ENCODE results near the gene ADAMTS14.

Gene ADAMTS14

GRCh38 chr10:70774810-70775678, 102.7 kb downstream of the ADAMTS14 start:
- no peak for DNase-seq (ENCODE audit: low read depth)
- no peak for TF ChIP-seq CTCF (IDR thresholded peaks at IDR 0.05; ENCODE audit: control insufficient read depth, insufficient read depth, low read depth, low read length, missing control alignments)
- H3K4me3 ChIP-seq (ENCODE audit: control insufficient read depth, low read depth, low read length): no peak overlapping the region

DNA sequence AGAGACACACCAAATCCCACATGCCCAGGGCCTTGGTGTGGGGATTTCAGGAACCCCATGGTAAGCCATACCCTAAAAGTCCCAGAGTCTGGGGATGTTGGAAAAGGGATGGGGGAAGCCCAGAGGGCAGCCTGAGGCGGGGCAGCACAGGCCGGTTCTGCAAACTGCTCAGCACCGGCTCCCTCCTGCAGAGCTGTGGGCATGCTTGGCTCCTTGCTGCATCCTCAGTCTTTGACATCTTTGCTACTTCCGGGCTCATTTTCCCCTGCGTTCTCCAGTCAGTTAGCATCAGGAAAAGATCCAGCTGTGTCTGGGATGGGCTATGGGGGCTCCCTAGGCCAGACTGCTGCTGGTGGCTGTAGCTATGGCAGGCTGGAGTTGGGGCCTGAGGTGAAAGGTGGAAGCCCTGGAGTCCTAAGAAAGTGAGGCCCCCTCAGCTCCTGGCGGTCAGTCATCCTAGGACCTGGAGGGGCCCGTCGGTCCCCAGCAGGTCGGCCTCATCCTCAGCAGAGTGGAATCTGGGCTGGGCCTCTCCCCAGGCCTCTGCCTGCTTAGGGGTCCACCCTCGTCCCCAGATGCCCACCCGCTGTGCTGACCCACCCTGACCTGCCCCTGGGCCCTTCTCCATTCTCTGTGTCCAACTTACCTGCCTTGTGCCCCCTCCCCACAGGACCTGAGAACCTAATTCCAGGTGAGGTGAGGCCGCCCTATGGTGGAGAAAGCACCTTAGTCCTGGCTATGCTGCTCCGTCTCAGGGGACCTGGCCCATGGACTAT, 103.6 kb downstream of the ADAMTS14 start:
- no peak overlapping the region for H3K4me3 ChIP-seq (ENCODE audit: control insufficient read depth, low read depth, low read length)
- no peak for TF ChIP-seq CTCF (IDR thresholded peaks at IDR 0.05; ENCODE audit: control insufficient read depth, insufficient read depth, low read depth, low read length, missing control alignments)

GRCh38 chr10:70776455-70777005, 104.2 kb downstream of the ADAMTS14 start:
- TF ChIP-seq CTCF (IDR thresholded peaks at IDR 0.05; ENCODE audit: control insufficient read depth, insufficient read depth, low read depth, low read length, missing control alignments): no peak
- no peak overlapping the region for H3K4me3 ChIP-seq (ENCODE audit: control insufficient read depth, low read depth, low read length)
- no peak for DNase-seq (ENCODE audit: low read depth)

More for the DNA sequence above, 103.6 kb downstream of the ADAMTS14 start:
- DNase-seq (ENCODE audit: low read depth): no peak

DNA sequence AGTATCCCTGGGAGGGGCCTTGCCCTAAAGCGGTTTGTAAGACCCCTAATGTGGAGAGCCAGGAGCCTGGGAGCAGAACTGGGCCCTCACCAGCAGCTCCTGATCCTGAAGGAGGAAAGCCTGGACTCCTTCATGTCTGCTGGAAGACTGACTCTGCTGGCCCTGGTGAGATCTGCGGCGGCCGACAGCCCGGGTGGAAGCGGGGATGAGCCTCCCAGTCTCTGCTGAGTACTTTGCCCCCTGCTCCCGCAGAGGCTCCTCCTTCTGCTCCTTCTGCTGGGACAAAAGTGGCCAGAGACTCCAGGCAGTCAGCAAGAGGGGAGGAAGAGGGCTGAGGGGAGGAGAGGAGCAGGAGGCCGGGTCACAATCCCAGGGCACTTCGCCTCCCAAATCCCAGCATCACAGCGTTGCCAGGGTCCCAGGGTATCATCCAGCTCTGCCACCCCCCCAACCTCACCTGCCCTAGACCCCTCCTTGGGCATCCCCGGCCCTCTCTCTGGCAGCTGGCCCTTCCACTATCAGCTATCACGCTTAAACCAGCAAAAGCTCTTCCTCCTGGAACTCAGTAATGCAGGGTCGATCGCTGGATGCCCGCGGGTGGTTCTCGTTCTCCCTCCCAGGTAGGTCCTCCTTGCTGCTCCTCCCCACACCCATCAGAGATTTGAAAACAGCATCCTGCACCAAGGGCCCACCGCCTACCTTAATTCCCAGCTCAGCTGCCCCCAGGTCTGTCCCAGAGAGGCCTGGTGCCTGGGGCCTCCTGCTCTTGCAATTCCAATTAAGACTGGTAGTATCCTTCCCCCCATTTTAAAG, 105.0 kb downstream of the ADAMTS14 start:
- no peak for TF ChIP-seq CTCF (IDR thresholded peaks at IDR 0.05; ENCODE audit: control insufficient read depth, insufficient read depth, low read depth, low read length, missing control alignments)
- H3K4me3 ChIP-seq (ENCODE audit: control insufficient read depth, low read depth, low read length): no peak overlapping the region
- DNase-seq (ENCODE audit: low read depth): no peak

DNA sequence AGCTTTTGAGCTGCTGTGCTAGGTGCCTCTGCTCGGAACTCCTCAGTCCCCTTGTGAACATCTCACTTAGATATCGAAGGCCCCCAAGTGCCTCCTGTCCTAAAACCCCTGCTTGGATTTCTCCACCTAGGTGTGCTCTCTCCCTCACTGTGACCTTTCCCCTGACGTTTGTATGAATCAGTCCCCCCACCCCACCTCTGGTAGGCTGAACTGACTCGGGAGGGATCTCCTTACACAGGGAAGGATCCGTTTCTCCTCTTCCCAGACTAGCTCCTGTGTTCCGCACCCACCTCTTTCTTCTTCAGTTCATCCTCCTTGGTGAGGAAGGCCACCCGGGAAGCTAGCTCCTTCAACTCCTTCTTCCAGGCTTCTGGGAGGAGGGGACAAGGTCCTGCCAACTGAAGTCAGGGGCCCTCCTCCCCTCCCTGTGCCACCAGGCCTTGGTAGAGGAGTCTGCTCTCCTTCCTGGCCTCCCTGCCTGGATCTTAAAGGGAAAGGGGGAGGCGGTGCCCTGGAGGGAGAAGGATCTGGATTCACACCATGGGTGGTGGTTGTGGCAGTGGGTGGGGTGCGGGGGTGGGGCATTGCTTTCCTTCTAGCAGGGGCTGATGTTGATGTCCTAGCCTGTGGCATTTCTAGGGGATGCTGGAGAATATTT, 106.1 kb downstream of the ADAMTS14 start:
- no peak overlapping the region for H3K4me3 ChIP-seq (ENCODE audit: control insufficient read depth, low read depth, low read length)
- no peak for TF ChIP-seq CTCF (IDR thresholded peaks at IDR 0.05; ENCODE audit: control insufficient read depth, insufficient read depth, low read depth, low read length, missing control alignments)
- no peak for DNase-seq (ENCODE audit: low read depth)
